GM18507 (cell line): ENCODE data around the gene TICRR.
"Not testable (repeated sequence)": the region's sequence is repeated elsewhere in the genome, so short reads cannot be mapped to it uniquely, and the experiment has no call there.

ENCODE experiments used
- DNase-seq: peaks from one replicate; pipeline ENCODE4 v3.0.0; 2011; ENCODE audit warnings: low read depth; ENCODE audit not compliant: insufficient read length; ENCODE audit errors: extremely low spot score
- FAIRE-seq: peaks from 2 replicates; lab custom pipeline; 2011; peaks lifted over from hg19 to GRCh38; lab: Jason Lieb, UNC

Gene TICRR, protein sequence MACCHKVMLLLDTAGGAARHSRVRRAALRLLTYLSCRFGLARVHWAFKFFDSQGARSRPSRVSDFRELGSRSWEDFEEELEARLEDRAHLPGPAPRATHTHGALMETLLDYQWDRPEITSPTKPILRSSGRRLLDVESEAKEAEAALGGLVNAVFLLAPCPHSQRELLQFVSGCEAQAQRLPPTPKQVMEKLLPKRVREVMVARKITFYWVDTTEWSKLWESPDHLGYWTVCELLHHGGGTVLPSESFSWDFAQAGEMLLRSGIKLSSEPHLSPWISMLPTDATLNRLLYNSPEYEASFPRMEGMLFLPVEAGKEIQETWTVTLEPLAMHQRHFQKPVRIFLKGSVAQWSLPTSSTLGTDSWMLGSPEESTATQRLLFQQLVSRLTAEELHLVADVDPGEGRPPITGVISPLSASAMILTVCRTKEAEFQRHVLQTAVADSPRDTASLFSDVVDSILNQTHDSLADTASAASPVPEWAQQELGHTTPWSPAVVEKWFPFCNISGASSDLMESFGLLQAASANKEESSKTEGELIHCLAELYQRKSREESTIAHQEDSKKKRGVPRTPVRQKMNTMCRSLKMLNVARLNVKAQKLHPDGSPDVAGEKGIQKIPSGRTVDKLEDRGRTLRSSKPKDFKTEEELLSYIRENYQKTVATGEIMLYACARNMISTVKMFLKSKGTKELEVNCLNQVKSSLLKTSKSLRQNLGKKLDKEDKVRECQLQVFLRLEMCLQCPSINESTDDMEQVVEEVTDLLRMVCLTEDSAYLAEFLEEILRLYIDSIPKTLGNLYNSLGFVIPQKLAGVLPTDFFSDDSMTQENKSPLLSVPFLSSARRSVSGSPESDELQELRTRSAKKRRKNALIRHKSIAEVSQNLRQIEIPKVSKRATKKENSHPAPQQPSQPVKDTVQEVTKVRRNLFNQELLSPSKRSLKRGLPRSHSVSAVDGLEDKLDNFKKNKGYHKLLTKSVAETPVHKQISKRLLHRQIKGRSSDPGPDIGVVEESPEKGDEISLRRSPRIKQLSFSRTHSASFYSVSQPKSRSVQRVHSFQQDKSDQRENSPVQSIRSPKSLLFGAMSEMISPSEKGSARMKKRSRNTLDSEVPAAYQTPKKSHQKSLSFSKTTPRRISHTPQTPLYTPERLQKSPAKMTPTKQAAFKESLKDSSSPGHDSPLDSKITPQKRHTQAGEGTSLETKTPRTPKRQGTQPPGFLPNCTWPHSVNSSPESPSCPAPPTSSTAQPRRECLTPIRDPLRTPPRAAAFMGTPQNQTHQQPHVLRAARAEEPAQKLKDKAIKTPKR (N-terminal part only)

DNA sequence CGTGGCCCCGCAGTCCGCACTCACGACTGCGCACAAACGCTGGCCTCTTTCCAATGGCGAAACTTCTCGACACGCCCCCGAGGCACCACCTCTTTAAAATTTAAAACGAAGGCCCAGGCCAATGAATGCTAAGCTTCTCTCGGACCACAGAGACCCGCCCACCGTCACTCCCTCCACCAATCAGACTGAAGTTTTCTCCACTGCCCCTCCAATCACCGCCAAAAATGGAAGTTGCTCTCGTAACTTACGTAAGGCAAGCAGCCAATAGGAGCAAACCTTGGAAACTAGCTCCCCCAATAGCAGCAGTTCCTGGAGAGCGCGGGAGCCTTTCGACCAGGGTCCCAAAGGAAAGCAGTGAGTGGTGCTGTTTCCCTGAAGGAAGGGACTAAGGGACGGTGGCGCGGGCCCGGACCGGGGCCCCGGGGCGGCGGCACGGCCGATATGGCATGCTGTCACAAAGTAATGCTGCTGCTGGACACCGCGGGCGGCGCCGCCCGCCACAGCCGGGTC is at the start of gene TICRR:
TICRR (plus strand) TSS at position 324 of the 510 bp plus-strand sequence; CDS start at position 442, 118 bp downstream.
- DNase-seq, result peak; percentile 80
- peak; percentile 98 for FAIRE-seq

DNA sequence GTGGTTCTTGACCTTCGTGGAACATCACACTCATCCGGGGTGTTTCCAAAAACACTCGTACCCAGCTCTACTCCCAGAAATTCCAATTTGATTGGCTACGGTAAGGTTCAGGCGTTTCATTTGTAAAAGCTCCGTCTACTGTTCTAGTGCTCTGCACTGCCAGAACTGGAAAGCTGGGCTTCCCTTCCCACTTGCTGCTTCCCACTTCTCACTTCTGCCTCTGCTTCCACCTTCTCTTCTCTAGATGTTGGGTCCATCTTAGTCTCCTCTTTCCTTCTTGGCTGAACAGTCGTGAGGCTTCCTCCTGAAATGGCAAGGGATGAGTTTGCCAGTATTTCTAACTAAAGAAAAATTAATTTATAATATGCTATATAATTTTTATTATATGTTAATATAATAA is 49.1 kb upstream of the TICRR start:
- FAIRE-seq (no peak), DNase-seq (no peak)

GRCh38 chr15:89526601-89527441 is 48.4 kb upstream of the TICRR start:
- no peak for DNase-seq
- no peak for FAIRE-seq

- FAIRE-seq (no peak), DNase-seq (no peak)
Measured at GRCh38 chr15:89528757-89529352, 46.4 kb upstream of the TICRR start.

- DNase-seq (no peak), FAIRE-seq (no peak)
Measured at GRCh38 chr15:89530976-89531375, 44.3 kb upstream of the TICRR start.

DNA sequence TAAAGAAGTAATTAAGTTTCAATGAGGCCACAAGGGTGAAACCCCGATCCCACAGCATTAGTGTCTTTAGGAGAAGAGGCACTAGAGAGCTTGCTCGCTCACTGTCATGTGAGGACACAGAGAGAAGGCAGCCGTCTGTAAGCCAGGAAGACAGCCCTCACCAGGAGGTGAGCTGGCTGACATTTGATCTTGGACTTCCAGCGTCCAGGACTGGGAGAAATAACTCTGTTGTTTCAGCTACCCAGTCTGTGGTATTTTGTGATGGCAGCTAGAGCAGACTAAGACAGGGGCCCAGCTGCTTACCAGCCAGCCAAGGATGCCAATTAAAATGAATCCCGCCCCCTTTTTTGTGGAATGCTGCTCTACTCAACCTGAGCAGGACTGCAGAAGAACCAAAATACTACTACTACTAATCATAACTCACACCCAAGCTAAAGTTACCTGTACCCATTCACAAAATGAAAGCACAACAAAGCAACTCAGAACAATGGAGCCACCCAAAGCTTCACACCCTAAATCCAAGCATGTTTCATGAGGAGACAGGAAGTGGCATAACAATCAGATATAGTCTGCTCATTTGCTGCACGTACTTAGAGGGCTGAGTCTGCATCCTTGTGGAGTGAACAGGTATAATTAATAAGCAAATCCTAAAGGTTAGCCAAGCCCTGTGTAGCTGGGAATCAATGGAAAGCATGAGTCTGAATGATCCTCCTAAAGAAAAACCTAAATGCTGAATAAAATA is 43.3 kb upstream of the TICRR start:
- FAIRE-seq (no peak), DNase-seq (no peak)

DNA sequence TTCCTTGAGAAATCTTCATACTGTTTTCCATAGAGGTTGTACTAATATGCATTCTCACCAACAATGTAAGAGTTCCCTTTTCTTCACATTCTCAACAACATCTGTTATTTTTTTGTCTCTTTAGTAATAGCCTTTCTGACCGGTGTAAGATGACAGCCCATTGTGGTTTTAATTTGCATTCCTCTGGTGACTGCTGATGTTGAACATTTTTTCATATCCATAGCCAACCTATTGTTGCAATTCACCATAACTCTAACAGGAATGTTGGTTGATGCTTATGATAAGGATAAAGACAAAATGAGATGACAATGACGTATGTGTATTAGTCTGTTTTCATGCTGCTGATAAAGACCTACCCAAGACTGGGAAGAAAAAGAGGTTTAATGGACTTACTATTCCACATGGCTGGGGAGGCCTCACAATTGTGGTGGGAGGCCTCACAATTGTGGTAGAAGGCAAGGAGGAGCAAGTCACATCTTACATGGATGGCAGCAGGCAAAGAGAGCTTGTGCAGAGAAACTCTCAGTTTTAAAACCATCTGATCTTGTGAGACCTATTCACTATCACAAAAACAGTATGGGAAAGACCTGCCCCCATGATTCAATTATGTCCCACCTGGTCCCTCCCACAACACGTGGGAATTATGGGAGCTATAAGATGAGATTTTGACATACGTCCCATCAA is 41.3 kb upstream of the TICRR start:
- DNase-seq (no peak), FAIRE-seq (no peak)

DNA sequence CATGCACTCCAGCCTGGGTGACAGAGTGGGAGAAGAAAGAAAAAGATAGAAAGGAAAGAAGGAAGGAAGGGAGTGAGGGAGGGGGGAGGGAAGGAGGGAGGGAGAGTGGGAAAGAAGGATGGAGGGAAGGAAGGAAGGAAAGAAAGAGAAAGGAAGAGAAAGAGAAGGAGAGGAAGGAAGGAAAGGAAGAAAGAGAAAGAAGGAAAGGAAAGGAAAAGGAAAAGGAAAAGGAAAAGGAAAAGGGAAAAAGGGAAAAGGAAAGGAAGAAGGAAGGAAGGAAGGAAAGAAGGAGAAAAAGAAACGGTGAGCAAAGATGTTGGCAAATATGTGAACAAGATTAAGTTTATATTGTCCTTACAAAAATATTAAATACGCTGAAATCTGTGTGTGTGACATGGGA is 36.2 kb upstream of the TICRR start:
- no peak for FAIRE-seq
- DNase-seq, result no peak

DNA sequence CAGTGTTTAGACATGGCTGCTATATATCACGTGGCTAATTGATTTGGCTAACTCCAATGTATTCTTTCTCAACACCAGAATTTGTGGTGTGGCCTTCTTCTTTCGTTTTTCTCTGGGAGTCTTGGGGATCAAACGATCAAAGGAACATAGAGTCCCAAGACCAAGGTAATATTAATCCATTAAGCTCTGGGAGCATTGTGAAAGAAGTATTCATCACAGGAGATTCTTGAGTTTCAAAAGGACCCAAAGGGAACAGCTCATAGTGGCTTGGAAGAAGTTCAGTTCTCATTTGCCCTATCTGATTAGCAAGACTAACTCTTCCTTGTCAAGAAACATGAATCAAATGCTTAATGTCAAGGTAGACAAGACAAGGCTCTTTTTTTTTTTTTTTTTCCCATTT is 32.9 kb upstream of the TICRR start:
- FAIRE-seq, result no peak
- DNase-seq, result no peak

DNA sequence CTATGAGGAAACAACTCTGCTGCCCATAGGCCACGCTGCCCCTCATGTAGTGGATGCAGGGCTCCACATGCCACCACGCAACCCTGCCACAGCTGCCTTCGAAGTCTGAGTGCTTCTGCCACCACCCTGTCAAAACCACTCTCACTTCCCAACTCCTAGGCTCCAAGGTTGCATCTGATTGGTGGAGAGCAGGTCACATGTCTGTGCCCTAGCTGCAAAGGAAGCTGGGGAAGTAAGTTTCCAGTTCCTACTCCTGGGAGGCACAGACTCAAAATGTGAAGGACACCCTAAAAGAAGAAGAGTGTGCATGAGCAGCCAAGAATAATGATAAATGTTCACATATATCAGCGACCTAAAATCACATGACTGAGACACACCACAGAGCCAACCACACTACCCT is 31.9 kb upstream of the TICRR start:
- FAIRE-seq (no peak), DNase-seq (no peak)

- FAIRE-seq, result not testable (repeated sequence)
Measured at GRCh38 chr15:89549138-89549537, 26.1 kb upstream of the TICRR start.

DNA sequence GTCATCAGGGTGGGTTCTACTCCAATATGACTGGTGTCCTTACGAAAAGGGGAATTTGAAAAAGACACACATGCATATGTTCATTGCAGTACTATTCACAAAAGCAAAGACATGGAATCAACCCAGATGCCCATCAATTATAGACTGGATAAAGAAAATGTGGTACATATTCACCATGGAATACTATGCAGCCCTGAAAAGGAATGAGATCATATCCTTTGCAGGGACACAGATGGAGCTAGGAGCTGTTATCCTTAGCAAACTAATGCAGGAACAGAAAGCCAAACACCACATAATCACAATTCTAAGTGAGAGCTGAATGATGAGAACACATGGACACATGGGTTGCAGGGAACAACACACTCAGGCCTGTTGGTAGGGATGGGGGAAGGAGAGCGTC is 24.8 kb upstream of the TICRR start:
- FAIRE-seq (no peak), DNase-seq (no peak)

More at GRCh38 chr15:89549138-89549537, 26.1 kb upstream of the TICRR start:
- not testable (repeated sequence) for DNase-seq

- FAIRE-seq, result no peak
Measured at GRCh38 chr15:89551550-89551949, 23.7 kb upstream of the TICRR start.

DNA sequence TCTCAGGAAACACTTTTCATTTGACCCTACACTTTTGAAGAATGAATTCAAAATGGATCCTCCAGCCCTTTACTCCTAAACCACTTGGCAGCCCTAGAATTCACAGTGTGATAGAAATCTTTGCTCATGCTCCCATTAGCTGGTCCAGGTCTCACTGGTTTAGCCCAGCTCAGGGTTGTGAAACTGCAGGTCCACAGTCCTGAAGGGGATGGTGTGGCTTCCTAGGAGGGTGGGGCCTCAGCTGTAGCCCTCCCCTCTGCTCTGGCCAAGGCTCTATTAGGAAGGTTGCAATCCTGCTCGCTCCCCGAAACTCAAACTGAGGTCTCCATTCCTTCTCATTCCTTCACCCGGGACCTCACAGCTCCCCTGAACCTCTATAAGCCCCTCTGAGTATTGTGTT is 21.6 kb upstream of the TICRR start:
- no peak for FAIRE-seq
- no peak for DNase-seq

More at GRCh38 chr15:89551550-89551949, 23.7 kb upstream of the TICRR start:
- no peak for DNase-seq

DNA sequence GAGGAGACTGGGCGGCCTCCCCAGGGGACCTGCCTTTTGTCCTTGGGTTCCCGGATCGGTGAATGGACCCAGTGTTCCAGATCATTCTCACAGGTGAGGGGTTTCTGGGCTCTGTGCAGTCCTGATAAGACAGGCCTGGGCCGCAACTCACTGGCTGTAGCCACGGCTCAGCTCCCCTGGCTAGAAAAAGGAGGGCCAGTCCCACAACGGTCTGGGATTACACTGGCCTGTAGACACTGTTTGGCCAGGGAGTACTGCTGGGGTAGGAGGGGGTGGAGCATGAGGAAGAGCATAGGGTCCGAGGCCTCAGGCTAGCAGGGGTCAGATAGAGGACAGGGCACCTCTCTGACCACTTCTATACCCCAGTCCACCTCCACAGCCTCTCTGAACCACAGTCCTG is 21.0 kb upstream of the TICRR start:
- FAIRE-seq (no peak), DNase-seq (no peak)

- DNase-seq (no peak), FAIRE-seq (no peak)
Measured at GRCh38 chr15:89555768-89556167, 19.5 kb upstream of the TICRR start.
